GM18867 (cell line): Measurements from ENCODE around the gene NUPR2.
A peak's percentile ranks its signal among the peaks of the same experiment; 100 is the strongest.
"Not testable (repeated sequence)": the region's sequence is repeated elsewhere in the genome, so short reads cannot be mapped to it uniquely, and the experiment has no call there.

Source experiments
- ATAC-seq: cut with Tn5 transposase; IDR thresholded peaks from one replicate; pipeline ENCODE4 v1.9.1; 2021; ENCODE audit warnings: mild to moderate bottlenecking, moderate library complexity; ENCODE audit not compliant: unreplicated experiment

NUPR2 gene

DNA sequence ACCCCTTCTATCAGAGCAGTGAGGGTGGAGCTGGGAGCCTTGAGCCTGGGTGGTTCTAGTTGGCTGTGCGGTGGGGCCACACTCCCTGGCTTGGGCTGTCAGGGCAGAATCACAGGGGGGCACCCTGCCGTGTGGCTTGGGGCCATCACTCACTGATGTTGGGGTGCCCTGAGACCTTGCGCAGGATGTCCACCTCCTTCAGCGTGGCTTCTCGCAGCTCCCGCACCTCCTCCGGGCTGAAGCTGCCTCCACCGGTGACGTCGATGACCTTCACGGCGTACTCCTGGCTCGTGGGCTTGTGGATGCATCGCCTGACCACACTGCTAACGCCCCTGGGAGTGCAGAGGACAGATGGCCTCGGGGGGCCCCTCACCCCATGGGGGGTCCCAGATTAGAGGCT lies 28.8 kb downstream of the NUPR2 start:
- ATAC-seq = no peak

DNA sequence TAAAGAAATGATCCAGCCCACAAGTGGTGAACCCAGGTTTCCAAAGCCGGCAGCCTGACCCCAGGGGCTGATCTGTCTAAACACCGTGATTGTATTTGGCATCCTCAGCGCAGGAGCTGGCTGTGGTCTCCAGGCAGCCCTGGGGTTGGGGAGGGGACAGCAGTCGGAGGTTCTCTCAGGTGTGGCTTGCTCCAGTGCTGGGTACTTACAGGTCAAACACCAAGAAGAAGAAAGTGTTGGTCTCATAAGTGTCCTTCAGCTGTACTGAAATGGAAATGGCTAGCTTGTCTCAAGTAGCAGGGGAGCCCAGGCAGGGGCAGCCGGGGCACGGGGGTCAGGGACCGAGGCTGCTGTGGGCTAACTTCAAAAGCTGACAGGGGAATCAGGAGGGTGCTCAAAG lies 29.5 kb downstream of the NUPR2 start:
- no peak for ATAC-seq

DNA sequence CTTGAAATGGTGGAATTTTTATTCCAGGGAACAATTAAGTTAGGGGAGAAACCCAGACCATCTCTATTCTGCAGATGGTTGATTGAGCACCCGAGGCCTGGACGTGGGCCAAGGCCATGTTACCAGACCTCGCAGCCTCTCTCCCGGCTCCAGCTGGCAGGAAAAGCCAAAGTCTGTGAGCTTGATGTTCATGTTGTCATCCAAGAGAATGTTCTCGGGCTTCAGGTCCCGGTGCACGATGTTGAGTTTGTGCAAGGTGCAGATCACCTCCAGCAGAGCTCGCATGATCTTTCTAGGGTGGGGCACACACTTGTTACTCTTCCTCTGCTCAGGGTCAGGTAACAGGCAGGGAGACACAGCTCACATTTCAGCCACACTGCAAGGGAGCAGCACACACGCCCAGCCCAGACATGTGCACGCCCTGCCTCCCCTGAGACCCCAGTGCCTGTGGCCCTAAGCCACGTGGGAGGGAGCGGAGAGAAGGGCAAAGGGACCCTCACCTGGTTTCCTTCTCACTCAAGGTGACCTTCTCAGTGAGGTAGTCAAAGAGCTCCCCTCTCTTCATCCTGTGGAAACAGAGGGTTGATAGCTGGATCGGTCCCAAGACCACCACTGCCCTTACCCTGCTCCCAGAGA lies 32.9 kb downstream of the NUPR2 start:
- no peak for ATAC-seq

DNA sequence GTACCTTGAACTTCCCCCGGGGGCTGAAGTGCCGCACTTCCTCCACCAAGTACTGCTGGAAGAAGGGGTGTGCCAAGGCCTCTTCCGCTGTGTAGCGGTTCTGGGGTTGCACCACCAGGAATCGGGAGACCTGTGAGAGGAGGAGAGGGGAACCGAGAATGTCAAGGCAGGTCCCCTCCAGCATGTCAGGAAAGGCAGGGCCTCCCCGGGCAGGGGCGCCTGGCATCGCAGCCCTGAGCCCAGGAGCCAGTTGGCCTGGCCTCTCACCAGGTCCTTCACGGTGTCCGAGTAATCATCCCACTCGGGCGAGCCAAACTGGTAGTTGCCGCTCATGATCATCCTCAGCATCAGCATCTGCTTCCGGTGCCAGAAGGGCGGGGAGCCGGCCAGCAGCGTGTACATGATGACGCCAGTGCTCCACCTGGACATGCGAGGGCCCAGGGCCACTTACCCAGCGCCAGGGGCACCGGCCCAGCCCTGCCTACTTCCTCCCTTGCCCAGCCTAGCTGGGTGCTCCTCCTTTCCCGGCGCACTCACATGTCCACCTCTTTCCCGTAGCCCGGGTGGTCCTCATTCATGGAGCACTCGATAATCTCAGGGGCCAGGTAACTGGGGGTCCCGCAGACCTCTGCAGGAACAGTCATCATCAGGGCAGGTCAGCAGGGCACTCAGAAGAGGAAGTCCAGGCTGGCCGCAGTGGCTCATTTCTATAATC lies 34.4 kb downstream of the NUPR2 start:
- ATAC-seq = no peak

DNA sequence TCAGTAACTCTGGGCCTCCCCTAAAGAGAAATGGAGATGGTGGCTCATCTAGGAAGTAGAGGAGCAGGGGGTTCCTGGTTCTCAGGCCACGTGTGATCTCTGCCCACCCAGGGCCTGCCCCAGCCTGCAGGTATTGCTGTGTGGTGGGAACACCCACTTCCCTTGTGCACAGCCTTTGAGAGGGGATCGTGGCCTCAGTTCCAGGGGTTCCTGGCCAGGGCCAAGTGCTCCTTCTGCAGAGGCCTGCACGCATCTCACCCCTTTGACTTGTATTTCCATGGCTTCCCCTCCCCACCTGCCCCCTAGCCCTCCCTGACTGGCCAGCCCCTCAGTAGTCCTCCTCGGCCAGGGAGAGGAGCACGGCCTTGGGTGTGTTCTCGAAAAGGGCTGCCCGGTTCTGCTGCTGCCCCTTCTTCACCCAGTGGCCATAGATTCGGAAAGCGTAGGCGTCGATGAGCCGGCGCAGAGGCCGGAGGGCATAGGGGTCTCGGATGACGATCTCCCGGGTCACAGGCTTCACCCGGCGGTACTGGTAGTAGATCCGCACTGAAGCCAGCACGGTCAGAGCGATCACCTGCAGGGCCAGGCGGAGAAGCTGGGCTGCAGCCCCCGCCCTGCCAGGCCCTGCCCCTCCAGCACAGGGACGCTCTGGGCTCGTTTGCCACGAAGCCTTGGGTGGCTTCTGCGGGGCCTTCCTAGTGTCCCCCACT lies 35.3 kb downstream of the NUPR2 start:
- ATAC-seq = not testable (repeated sequence)

DNA sequence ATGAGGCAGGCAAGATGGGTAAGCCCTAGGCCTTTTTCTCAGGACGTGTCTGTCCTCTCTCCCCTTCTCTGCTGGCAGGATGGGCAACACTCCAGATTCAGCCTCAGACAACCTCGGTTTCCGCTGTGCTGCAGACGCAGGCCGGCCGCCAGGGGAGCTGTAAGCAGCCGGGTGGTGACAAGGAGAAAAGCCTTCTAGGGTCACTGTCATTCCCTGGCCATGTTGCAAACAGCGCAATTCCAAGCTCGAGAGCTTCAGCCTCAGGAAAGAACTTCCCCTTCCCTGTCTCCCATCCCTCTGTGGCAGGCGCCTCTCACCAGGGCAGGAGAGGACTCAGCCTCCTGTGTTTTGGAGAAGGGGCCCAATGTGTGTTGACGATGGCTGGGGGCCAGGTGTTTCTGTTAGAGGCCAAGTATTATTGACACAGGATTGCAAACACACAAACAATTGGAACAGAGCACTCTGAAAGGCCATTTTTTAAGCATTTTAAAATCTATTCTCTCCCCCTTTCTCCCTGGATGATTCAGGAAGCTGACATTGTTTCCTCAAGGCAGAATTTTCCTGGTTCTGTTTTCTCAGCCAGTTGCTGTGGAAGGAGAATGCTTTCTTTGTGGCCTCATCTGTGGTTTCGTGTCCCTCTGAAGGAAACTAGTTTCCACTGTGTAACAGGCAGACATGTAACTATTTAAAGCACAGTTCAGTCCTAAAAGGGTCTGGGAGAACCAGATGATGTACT lies 36.6 kb downstream of the NUPR2 start:
- no peak for ATAC-seq

DNA sequence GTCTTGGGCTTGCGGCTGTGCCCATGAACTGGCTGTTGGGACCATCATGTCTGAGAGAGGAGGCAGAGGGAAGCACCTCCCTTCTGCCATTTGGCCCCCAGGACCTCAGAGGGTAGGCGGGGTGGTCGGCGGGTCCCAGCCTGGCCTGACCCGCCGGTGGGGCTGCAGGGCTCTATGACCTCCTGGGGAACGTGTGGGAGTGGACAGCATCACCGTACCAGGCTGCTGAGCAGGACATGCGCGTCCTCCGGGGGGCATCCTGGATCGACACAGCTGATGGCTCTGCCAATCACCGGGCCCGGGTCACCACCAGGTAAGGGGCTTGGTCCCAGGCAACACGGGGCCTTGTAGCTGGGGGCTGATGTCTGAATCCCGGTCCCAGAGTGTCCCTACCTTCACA lies 38.0 kb downstream of the NUPR2 start:
- no peak for ATAC-seq

DNA sequence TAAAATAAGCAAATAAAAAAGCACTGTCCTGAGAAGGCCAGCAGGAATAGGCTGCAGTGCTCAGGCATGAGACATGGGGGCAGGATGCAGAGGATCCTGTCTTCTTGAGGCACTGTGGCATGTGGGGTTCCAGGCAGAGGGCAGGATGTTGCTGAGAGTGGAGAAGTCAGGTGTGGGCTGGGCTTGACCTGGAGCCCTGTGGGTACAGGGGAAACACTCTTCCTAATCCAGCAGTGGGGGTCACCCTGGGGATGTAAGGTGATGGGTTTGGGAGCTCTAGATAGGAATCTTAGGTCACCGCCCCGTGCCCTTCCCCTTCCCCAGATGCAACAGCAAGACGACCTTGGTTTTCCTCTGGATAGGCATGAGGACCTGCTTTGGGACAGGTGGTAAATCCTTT lies 38.5 kb downstream of the NUPR2 start:
- ATAC-seq = no peak

DNA sequence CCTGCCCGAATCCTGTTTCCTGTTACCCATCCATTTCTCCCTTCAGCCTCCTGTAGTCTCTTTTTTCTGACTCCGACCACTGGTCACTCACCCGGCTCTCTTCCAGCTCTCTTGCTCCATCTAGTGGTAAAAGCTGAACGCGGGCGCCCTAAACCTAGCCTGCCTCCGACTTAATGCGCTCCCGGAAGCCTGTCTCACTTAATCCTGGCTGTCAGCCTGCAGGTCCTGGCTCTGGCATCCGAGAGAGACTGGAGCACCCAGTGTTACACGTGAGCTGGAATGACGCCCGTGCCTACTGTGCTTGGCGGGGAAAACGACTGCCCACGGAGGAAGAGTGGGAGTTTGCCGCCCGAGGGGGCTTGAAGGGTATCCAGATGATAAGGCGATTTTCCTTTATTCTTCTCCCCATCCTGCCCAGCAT lies 41.8 kb downstream of the NUPR2 start:
- peak; percentile 90 for ATAC-seq

DNA sequence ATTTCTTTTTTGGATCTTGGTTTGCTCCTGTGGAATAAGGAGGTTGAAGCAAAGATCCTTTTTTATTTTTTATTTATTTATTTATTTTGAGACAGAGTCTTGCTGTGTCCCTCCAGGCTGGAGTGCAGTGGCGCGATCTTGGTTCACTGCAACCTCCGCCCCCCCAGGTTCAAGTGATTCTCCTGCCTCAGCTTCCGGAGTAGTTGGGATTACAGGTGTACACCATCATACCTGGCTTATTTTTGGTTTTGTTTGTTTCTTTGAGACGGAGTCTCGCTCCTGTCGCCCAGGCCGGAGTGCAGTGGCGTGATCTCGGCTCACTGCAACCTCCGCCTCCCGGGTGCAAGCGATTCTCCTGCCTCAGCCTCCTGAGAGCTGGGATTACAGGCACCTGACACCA lies 49.8 kb downstream of the NUPR2 start:
- ATAC-seq = not testable (repeated sequence)
